ENCODE results near the gene ERO1B.
A peak's percentile ranks its signal among the peaks of the same experiment; 100 is the strongest.
"Not testable (repeated sequence)": the region's sequence is repeated elsewhere in the genome, so short reads cannot be mapped to it uniquely, and the experiment has no call there.

The ERO1B gene, protein sequence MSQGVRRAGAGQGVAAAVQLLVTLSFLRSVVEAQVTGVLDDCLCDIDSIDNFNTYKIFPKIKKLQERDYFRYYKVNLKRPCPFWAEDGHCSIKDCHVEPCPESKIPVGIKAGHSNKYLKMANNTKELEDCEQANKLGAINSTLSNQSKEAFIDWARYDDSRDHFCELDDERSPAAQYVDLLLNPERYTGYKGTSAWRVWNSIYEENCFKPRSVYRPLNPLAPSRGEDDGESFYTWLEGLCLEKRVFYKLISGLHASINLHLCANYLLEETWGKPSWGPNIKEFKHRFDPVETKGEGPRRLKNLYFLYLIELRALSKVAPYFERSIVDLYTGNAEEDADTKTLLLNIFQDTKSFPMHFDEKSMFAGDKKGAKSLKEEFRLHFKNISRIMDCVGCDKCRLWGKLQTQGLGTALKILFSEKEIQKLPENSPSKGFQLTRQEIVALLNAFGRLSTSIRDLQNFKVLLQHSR

GRCh38 chr1:236281654-236282424 lies at the start of gene ERO1B:
Gene ERO1B, minus strand, starts transcription at chr1:236281958. Its CDS starts 175 bp downstream, at chr1:236281783.
- DNase-seq: peak; percentile 91

DNA sequence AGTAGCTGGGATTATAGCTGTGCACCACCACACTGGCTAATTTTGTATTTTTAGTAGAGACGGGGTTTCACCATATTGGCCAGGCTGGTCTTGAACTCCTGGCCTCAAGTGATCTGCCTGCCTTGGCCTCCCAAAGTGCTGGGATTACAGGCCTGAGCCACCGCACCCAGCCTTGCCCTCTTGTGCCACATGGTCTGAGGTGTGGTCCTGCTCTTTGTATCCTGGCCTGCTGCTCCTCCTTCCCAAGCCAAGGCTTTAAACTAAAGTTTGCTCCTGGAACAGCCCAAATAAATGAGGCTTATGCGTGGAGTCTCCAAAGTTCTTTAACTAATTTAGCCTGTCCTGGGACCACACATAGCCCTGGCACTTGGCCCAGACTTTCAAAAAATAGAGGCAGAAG lies 49.7 kb upstream of the ERO1B start:
- not testable (repeated sequence) for DNase-seq

DNA sequence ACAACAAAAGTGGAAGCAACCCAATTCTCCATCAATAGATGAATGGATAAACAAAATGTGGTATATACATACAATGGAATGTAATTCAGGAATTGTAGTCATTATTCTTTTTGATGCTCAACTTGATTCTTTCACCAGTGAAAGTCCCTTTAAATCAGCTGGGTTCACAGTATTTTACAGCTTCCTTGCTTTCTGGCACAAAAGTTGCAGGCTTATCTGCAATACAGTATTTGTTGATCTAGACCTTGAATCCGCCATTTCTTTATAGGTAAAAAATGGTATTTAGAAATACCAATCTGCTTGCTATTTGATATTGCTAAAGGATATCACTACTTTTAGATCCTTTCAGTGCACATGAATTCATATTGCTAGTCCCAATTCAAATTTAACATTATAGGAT lies 44.7 kb upstream of the ERO1B start:
- no peak for DNase-seq

DNA sequence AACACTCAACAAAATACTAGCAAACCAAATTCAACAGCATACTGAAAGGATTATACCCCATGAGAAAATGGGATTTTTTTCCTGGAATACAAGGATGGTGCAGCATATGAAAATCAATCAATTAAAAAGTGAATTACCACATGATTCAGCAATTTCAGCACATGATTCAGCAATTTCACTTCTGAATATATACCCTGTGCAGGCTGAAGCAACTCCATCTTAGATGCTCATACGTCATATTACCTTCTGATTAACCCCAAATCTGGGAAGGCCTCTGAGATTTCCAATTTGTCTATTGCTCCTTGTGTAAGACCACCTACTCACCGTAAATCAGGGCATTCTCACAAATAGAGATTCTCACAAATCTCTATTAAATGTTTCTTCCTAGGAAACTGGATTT lies 43.8 kb upstream of the ERO1B start:
- DNase-seq: no peak

DNA sequence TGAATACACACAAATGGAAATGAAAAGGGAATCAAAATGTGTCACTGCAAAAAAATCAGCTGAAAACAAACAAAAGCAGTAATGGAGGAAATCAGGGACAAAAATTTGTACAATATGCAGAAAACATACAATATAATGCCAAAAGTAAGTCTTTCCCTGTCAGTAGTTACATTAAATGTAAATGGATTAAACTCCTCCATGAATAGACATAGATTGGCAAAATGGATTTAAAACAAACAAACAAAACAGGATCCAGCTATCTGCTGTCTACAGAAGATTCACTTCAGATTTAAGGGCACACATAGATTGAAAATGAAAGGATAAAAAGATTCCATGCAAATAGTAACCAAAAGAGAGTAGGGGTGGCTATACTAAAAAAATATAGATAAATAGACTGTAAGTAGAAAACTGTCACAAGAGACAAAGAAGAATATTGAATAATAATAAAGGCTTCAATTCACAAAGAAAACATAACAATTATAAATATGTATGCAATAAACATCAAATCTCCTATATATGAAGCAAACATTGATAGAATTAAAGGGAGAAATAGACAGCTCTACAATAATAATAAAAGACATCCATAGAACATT lies 42.2 kb upstream of the ERO1B start:
- DNase-seq: no peak

DNA sequence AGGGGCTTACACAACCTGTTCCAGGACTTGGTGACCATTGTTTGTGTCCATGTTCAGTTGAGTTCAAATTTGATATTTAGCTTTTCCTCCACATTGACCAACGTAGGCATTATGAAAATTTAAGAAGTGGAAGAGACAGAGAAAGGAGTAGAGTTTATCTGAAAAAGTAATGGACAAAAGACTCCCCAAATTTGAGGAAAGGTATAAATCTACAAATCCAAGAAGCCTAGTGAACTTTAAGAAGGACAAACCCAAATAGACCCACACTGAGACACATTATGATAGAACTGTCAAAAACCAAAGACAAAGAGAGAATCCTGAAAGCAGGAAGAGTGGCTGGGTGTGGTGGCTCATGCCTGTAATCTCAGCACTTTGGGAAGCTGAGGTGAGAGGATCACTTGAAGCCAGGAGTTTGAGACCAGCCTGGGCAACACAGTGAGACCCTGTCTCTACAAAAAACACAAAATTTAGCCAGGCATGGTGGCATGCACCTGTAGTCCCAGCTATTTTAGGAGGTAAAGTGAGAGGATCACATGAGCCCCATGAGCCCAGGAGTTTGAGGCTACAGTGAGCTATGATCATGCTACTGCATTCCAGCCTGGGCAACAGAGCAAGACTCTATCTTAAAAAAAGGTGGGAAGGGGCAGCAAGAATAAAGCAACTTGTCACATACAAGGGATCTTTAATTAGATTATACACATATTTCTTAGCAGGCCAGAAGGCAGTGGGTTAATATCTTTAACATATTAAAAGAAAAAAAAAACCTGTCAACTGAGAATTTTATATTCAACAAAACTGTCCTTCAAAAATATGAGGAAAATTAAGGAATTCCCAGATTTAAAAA lies 41.0 kb upstream of the ERO1B start:
- no peak for DNase-seq

DNA sequence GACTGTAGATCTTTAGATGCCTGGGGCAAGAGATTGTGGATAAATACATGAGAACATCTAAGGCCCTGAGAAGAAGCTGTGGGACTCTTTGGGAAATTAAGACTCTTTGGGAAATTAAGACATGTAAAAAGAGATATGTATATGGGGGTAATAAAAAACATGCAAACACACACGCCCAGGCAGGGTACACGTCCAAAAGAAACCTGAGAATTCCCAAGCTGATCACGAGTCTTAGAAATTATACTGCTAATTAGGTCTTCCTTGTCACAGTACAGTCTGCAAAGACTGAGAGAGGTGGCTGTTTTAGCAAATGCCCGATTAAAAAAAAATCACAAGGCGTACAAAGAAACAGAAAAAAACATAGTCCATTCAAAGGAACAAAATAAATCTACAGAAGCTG lies 39.3 kb upstream of the ERO1B start:
- DNase-seq: no peak

- no peak for DNase-seq
These were observed 38.9 kb upstream of the ERO1B start for GRCh38 chr1:236320671-236321070.

DNA sequence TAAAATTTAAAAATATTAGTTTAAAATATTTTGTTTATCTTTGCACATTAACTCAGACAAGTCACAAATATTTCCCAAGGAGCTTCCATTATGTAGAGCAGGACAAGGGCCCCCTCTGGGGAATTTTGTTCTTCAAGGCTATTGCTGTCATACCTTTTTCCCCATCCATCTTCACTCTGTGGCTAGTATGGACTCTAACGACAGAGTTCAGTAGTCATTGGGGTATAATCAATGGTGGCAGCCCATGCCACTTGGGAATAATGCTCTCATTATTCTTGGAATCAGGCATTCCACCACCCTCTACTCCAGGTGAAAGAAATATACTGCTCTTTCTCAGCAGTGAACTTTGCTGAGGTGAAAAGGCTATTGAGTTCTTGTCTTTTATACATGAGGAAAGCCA lies 38.5 kb upstream of the ERO1B start:
- no peak for DNase-seq

DNA sequence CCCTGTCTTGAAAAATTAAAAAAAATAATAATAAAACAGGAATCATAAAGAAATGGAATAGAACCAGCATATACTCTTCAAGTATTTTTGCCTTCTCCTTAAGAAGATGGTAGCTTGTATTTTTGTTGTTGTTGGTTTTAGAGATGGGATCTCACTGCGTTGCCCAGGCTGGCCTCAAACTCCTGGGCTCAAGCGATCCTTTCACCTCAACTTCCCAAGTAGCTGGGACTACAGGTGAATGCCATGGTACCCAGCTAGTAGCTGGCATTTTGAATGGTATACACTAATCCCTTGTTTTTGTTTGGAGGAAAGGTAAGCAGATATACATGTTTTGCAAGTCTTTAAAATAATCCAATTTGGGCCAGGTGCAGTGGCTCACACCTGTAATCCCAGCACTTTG lies 34.7 kb upstream of the ERO1B start:
- no peak for DNase-seq

GRCh38 chr1:236315518-236315917 lies 33.8 kb upstream of the ERO1B start:
- no peak for DNase-seq

- no peak for DNase-seq
These were observed 33.3 kb upstream of the ERO1B start for GRCh38 chr1:236315092-236315491.

GRCh38 chr1:236314050-236314449 lies 32.3 kb upstream of the ERO1B start:
- DNase-seq: not testable (repeated sequence)

- DNase-seq: no peak
These were observed 31.7 kb upstream of the ERO1B start for GRCh38 chr1:236313427-236313826.

- no peak for DNase-seq
These were observed 29.3 kb upstream of the ERO1B start for GRCh38 chr1:236311040-236311439.

DNA sequence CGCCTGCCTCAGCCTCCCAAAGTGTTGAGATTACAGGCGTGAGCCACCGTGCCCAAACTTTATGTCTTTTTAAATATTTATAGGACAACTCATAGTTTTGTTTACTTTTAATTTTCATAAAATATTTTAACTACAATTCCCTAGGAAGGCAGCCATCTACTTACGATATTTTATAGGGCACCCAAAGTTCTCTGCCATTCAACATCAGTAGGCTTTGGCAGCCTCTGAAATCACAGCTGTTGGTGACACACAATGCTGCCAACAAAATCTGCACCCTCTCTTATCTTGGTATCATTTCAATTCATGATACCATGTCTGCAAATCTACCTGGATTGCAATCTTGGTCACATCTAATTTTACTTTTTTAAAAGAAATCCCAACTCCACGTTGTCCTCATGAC lies 27.1 kb upstream of the ERO1B start:
- no peak for DNase-seq

DNA sequence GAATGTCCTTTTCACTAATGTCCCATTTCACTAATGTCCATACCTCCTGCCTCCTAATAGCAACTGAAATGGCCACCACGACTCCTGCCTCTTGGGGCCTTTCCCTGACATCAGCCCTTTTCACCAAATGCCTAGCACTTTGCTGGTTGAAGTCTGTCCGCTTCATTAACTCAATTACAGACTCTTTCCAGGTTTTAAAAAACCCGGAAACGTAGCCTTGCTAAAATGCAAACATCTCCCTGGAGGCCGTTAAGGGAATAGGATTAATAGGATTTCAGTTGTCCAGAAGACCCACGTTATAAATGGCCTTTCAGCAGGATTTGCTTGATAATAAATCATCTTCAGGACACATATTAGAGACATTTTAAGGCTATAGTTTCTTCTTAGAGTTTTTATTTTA lies 25.7 kb upstream of the ERO1B start:
- DNase-seq: no peak

- no peak for DNase-seq
These were observed 22.9 kb upstream of the ERO1B start for GRCh38 chr1:236304682-236305081.

DNA sequence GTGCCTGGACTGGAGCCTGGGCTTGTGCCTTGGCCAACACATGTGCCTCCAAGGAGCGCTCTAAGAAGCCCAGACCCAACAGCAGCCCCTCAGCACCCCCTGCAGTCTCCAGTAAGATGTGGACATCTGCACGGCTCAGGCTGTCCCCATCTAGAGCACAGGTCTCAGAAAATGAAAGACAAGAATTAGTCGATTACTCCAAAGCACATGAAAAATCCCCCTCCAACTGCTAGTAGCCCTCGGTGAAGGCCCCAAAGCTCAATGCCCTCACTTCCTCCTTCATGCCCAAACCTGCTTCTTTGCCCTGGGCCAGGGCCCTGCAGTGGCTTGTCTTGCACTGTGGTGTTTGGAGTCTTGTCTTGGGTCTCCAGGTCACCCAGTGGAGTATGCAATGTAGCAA lies 21.9 kb upstream of the ERO1B start:
- DNase-seq: no peak

- no peak for DNase-seq
These were observed 21.2 kb upstream of the ERO1B start for GRCh38 chr1:236302941-236303340.

GRCh38 chr1:236301958-236302335 lies 20.2 kb upstream of the ERO1B start:
- no peak for DNase-seq

GRCh38 chr1:236301080-236301957 lies 19.6 kb upstream of the ERO1B start:
- DNase-seq: no peak
